Heart left ventricle (tissue), 16 donors: ENCODE results near the gene A2M. TPM values are rescaled to one million over a fixed set of nuclear protein-coding genes. Genes with fewer than 3 reads are reported as not detected.

Experiments used
- ATAC-seq, 4 donors: fragments of 200-7000 bp; cut with Tn5 transposase; one replicate each; pipeline ENCODE4 v1.9.1; 2020 to 2022; ENCODE audit warnings: moderate library complexity in 4 of 4, mild to moderate bottlenecking in 3 of 4, moderate number of reproducible peaks in 1 of 4
- DNase-seq, 5 donors: peaks; one replicate each; pipeline ENCODE4 v3.0.0-alpha.2; 2020
- H3K27ac ChIP-seq, 12 donors: fragments of 200-600 bp; sonication (generic) in 4 of 12; one replicate each; pipeline versions ENCODE4 v1.5.0 to v1.8.0; 2016 to 2022; ENCODE audit warnings: mild to moderate bottlenecking in 2 of 12
- H3K27me3 ChIP-seq, 9 donors: fragments of 200-600 bp; sonication (generic) in 2 of 9; one replicate each; pipeline versions ENCODE4 v1.5.1 to v1.8.0; 2016 to 2022; ENCODE audit warnings: mild to moderate bottlenecking in 3 of 9
- H3K36me3 ChIP-seq, 9 donors: fragments of 200-600 bp; sonication (generic) in 2 of 9; one replicate each; pipeline versions ENCODE4 v1.5.0 to v1.8.0; 2018 to 2022; ENCODE audit warnings: mild to moderate bottlenecking in 2 of 9
- H3K4me1 ChIP-seq, 12 donors: fragments of 200-600 bp; sonication (generic) in 4 of 12; one replicate each; pipeline versions ENCODE4 v1.5.0 to v1.8.0; 2016 to 2022; ENCODE audit warnings: mild to moderate bottlenecking in 3 of 12
- H3K4me3 ChIP-seq, 12 donors: fragments of 200-600 bp; sonication (generic) in 4 of 12; one replicate each; pipeline versions ENCODE4 v1.5.0 to v1.8.0; 2017 to 2022; ENCODE audit warnings: mild to moderate bottlenecking in 9 of 12, moderate library complexity in 4 of 12
- H3K9me3 ChIP-seq, 12 donors: fragments of 200-600 bp; sonication (generic) in 4 of 12; one replicate each; pipeline versions ENCODE4 v1.5.0 to v1.8.0; 2016 to 2022; ENCODE audit warnings: mild to moderate bottlenecking in 1 of 12
- CTCF ChIP-seq, 12 donors: fragments of 200-600 bp; sonication (generic) in 4 of 12; IDR thresholded peaks; one replicate each; pipeline versions ENCODE4 v1.5.0 to v1.8.0; 2018 to 2022; ENCODE audit warnings: antibody characterized with exemption in 12 of 12, mild to moderate bottlenecking in 5 of 12
- POLR2A ChIP-seq, 2 donors: fragments of 450-650 bp; IDR thresholded peaks; one replicate each; pipeline ENCODE4 v1.6.1; 2017; ENCODE audit warnings: antibody characterized with exemption in 2 of 2, mild to moderate bottlenecking in 2 of 2, moderate library complexity in 2 of 2
- WGBS, 4 donors: extraction: QIAGEN DNeasy Blood & Tissue Kit in 2 of 4; methylation state at CpG; one replicate each; pipeline versions ENCODE4 v1.1.5 to v1.1.7; 2013 to 2018; 5-methylcytosine and 5-hydroxymethylcytosine counted together
- intact Hi-C, 10 donors: fragments of 100-400 bp; cut with DNase I; formaldehyde crosslinking; loops; one replicate each; pipeline versions ENCODE4 v1.11.1 to v1.14.2; 2022
- polyA plus RNA-seq, 2 donors: library from polyadenylated mRNA; stranded (reverse); fragments of 200-250 nt; gene quantifications; one replicate each; pipeline ENCODE4 v1.2.3, GENCODE V29; 2013
- total RNA-seq, 9 donors: library from RNA; depleted of rRNA in 2 of 9; stranded (reverse); fragments of >200 nt in 2 of 9; fragmentation: NEBNext Ultra II Directional in 3 of 9; extraction: Animal tissue kit (Norgen Biotek cat#: 25700) in 3 of 9; gene quantifications; one replicate each; pipeline versions ENCODE4 v1.1.0 to v1.2.4, GENCODE V29; 2016 to 2023
- donor health status: ischemic (EF 13 %, LVEDD 7.1; RV severe dilation, severe dysfunction).
- donor health status: healthy with polysubstance abuse.
- donor health status: DM: no; HTN: yes; CAD: no.
- donor health status: DM: no; HTN: no; CAD: no.
- donor health status: ischemic (EF 25% LVEDD 6.9; RV normal size, moderate dysfunction).
- donor health status: ischemic (EF 25% LVEDD 5.7; RV mildly dilated, moderate dysfunction).
- donor health status: healthy.
- donor health status: DM: yes; HTN: yes; CAD: no.
- donor health status: ischemic (EF 35%, LVEDD 5.7; RV mildly dilated, moderate dysfunction).
- donor health status: nonischemic (EF 11% LVEDD 7.7; RV severe dilation, severe dysfunction).
- donor health status: DM: yes; HTN: yes; CAD: no.
- donor health status: PGD.
- donor health status: ischemic (EF 29% LVEDD 5.4; RV normal size, mild dysfunction).
- donor health status: nonischemic (EF 23%, LVEDD 6.1; RV moderate dilation, normal function).

Gene A2M
- total and polyA plus RNA-seq, 11 donors: 133 to 1,706 (median 385) TPM

DNA sequence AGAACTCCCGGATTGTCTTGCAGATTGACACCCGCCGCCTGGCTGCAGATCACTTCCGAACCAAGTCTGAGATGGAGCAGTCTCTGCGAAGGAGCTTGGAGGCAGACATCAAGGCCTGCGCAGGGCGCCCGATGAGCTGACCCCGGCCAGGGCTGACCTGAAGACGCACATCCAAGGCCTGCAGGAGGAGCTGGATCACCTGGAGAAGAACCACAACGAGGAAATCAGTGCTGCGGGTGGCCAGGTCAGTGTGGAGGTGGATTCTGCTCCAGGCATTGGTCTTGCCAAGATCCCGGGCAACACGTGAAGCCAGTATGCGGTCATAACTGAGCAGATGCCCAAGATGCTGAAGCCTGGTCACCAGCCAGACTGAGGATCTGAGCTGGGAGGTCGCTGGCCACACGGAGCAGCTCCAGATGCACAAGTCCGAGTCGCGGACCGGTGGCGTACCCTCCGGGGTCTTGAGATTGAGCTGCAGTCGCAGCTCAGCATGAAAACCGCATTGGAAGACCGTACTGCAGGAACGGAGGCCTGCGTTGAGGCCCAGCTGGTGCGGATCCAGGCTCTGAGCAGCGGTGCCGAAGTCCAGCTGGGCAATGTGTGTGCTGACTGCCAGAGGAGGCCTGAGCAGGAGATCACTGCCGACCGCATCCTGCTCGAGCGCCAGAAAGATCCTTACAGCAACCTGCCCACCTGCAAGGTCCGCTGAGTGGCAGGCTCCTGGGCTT is 12.4 kb upstream of the A2M start:
- no peak for TF ChIP-seq CTCF (IDR thresholded peaks at IDR 0.05)
- no peak for TF ChIP-seq POLR2A (IDR thresholded peaks at IDR 0.05)
- Histone ChIP-seq H3K9me3 (peaks cover 0 to 4% (median 0%) of the 10 kb centered on the region in 12 donors), H3K36me3 (no peaks in the 10 kb centered on the region), H3K27me3 (no peaks in the 10 kb centered on the region), H3K27ac (no peak overlapping the region), H3K4me3 (no peak overlapping the region), H3K4me1 (peaks cover 0 to 15% (median 9%) of the 10 kb centered on the region in 12 donors)
- DNase-seq: peak in 1 of 5 donors; percentile 55
- WGBS, 4 donors: 93 to 97% (median 95%) methylated on average over 7 to 36 of the region's 36 CpGs
- intact Hi-C loops: no loop called here
- no peak for ATAC-seq

DNA sequence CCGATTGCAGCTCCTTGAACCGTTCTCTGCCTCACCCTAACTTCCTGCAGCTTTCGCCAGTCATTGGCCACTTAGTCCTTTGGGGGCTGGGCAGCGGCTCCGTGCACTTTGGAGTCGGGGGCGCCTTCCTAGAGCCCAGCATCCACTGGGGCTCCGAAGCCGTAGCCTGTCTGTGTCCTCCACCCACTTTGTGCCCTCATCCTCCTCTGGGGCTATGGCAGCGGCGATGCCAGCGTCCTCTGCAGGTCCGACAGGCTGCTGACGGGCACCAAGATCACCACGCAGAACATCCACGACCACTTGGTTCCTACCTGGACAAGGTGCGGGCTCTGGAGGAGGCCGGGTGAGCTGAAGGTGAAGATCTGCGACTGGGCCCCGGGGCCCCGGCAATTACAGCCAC is 11.8 kb upstream of the A2M start:
- H3K27ac ChIP-seq: no peak overlapping the region
- TF ChIP-seq CTCF (IDR thresholded peaks at IDR 0.05) (no peak), POLR2A (IDR thresholded peaks at IDR 0.05) (no peak)
- no peaks in the 10 kb centered on the region for H3K36me3 ChIP-seq
- DNase-seq (no peak), ATAC-seq (no peak)
- WGBS, 4 donors: 95 to 98% (median 97%) methylated on average over 20 to 21 of the region's 21 CpGs
- peaks cover 0 to 4% (median 0%) of the 10 kb centered on the region in 12 donors for H3K9me3 ChIP-seq
- H3K4me3 ChIP-seq: no peak overlapping the region
- peaks cover 0 to 20% (median 13%) of the 10 kb centered on the region in 12 donors for H3K4me1 ChIP-seq
- intact Hi-C loops: no loop called here
- H3K27me3 ChIP-seq: no peaks in the 10 kb centered on the region

GRCh38 chr12:9124383-9125031 is 8.8 kb upstream of the A2M start:
- peaks cover 0 to 34% (median 18%) of the 10 kb centered on the region in 12 donors for H3K4me1 ChIP-seq
- no peaks in the 10 kb centered on the region for H3K9me3 ChIP-seq
- intact Hi-C loops: loop anchor here in 1 of 10 donors (5.0 kb wide), 1 partner anchor 43 kb away; no protein-coding TSS in a partner anchor
- TF ChIP-seq CTCF (IDR thresholded peaks at IDR 0.05) (no peak), POLR2A (IDR thresholded peaks at IDR 0.05) (no peak)
- DNase-seq (no peak), ATAC-seq (peak in 3 of 4 donors; percentile 14 to 41 (median 22))
- H3K27me3 ChIP-seq: no peaks in the 10 kb centered on the region
- peak overlapping the region in 8 of 12 donors; percentile 21 to 55 (median 42) for H3K4me3 ChIP-seq
- WGBS, 4 donors: 87 to 95% (median 91%) methylated on average over 11 to 16 of the region's 16 CpGs
- H3K36me3 ChIP-seq: no peaks in the 10 kb centered on the region
- peak overlapping the region in 11 of 12 donors; percentile 49 to 68 (median 60) for H3K27ac ChIP-seq

DNA sequence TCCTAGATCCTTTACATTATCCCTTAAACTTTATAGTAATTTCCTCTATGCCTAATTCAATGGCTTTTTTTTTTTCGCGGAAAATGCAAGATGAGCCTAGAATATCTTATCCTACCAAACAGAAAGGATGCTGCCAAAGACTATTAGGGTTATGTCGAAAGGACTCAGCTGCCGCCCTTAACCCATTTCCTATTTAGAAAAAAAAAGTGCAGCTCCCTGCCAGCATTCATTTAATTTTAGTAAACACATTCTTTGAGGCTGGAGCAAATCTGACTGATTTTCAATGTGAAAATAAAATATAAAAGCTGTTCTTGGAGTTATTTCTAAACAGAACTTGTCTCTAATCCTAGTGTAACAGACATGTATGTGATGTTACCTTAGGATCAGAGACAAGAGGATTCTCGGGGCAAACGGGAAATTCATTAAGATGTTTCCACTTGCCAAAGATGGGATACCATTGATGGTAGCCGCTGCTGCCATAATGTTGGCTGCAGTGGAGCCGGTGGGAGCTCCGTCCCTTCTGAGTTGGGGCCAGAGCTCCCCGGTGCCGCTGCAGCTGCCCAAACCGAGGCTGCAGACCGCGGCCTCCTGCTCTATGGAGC is 8.2 kb upstream of the A2M start:
- Histone ChIP-seq H3K36me3 (no peaks in the 10 kb centered on the region), H3K27me3 (no peaks in the 10 kb centered on the region), H3K4me3 (peak overlapping the region in 11 of 12 donors; percentile 2 to 55 (median 35)), H3K9me3 (no peaks in the 10 kb centered on the region), H3K4me1 (peaks cover 0 to 39% (median 22%) of the 10 kb centered on the region in 12 donors), H3K27ac (peak overlapping the region; percentile 21 to 68 (median 59))
- DNase-seq (no peak), ATAC-seq (peak in 2 of 4 donors; percentile 38 to 59)
- intact Hi-C loops: loop anchor here in 1 of 10 donors (5.0 kb wide), 1 partner anchor 43 kb away; no protein-coding TSS in a partner anchor
- no peak for TF ChIP-seq POLR2A (IDR thresholded peaks at IDR 0.05)
- TF ChIP-seq CTCF (IDR thresholded peaks at IDR 0.05): no peak
- 52 to 71% (median 61%) methylated on average over 14 of the region's 14 CpGs for whole genome bisulfite sequencing, 4 donors
